HG02970 (cell line): ENCODE results near the gene GPC5.

Source experiments
- ATAC-seq: cut with Tn5 transposase; IDR thresholded peaks from one replicate; pipeline ENCODE4 v1.9.1; 2021; ENCODE audit warnings: mild to moderate bottlenecking, moderate library complexity, moderate number of reproducible peaks; ENCODE audit not compliant: unreplicated experiment, low FRiP score

The GPC5 gene

GRCh38 chr13:91450913-91451312 is 52.5 kb downstream of the GPC5 start:
- ATAC-seq, result no peak

- ATAC-seq, result no peak
Observed at GRCh38 chr13:91454666-91455065, 56.2 kb downstream of the GPC5 start.

GRCh38 chr13:91456837-91457236 is 58.4 kb downstream of the GPC5 start:
- ATAC-seq, result no peak

GRCh38 chr13:91459485-91459884 is 61.1 kb downstream of the GPC5 start:
- no peak for ATAC-seq

- no peak for ATAC-seq
Observed at GRCh38 chr13:91464336-91464735, 65.9 kb downstream of the GPC5 start.

GRCh38 chr13:91467236-91467635 is 68.8 kb downstream of the GPC5 start:
- no peak for ATAC-seq

GRCh38 chr13:91468301-91468700 is 69.9 kb downstream of the GPC5 start:
- no peak for ATAC-seq

- ATAC-seq, result no peak
Observed at GRCh38 chr13:91470084-91470621, 71.7 kb downstream of the GPC5 start.

GRCh38 chr13:91470681-91471080 is 72.3 kb downstream of the GPC5 start:
- no peak for ATAC-seq

GRCh38 chr13:91482427-91482826 is 84.0 kb downstream of the GPC5 start:
- no peak for ATAC-seq

GRCh38 chr13:91491980-91492379 is 93.6 kb downstream of the GPC5 start:
- ATAC-seq, result no peak

GRCh38 chr13:91493442-91493841 is 95.0 kb downstream of the GPC5 start:
- no peak for ATAC-seq

- no peak for ATAC-seq
Observed at GRCh38 chr13:91498298-91498697, 99.9 kb downstream of the GPC5 start.

GRCh38 chr13:91504216-91504615 is 105.8 kb downstream of the GPC5 start:
- ATAC-seq, result no peak

- no peak for ATAC-seq
Observed at GRCh38 chr13:91506759-91507158, 108.3 kb downstream of the GPC5 start.

- no peak for ATAC-seq
Observed at GRCh38 chr13:91510058-91510457, 111.6 kb downstream of the GPC5 start.

- ATAC-seq, result no peak
Observed at GRCh38 chr13:91513790-91514189, 115.4 kb downstream of the GPC5 start.

GRCh38 chr13:91516799-91517198 is 118.4 kb downstream of the GPC5 start:
- no peak for ATAC-seq

GRCh38 chr13:91520952-91521351 is 122.5 kb downstream of the GPC5 start:
- no peak for ATAC-seq

GRCh38 chr13:91523116-91523515 is 124.7 kb downstream of the GPC5 start:
- ATAC-seq, result no peak

- ATAC-seq, result no peak
Observed at GRCh38 chr13:91526543-91527033, 128.2 kb downstream of the GPC5 start.

GRCh38 chr13:91529739-91530482 is 131.5 kb downstream of the GPC5 start:
- ATAC-seq, result no peak
